Rectal smooth muscle tissue (tissue), 1 donor: ENCODE results near the gene TMPRSS6.

Source experiments
- H3K27ac ChIP-seq: one replicate; pipeline ENCODE4 v1.7.0; 2013; ENCODE audit warnings: low read depth, low read length, inconsistent platforms
- H3K27me3 ChIP-seq: one replicate; pipeline ENCODE4 v1.7.0; 2013; ENCODE audit warnings: low read length; ENCODE audit not compliant: control insufficient read depth, insufficient read depth
- H3K36me3 ChIP-seq: one replicate; pipeline ENCODE4 v1.7.0; 2013; ENCODE audit warnings: low read length; ENCODE audit not compliant: control insufficient read depth, insufficient read depth
- H3K4me1 ChIP-seq: one replicate; pipeline ENCODE4 v1.7.0; 2013; ENCODE audit warnings: low read length; ENCODE audit not compliant: control insufficient read depth, insufficient read depth
- H3K4me3 ChIP-seq: one replicate; pipeline ENCODE4 v1.7.0; 2013; ENCODE audit warnings: low read length
- H3K9ac ChIP-seq: one replicate; pipeline ENCODE4 v1.7.0; 2013; ENCODE audit warnings: low read length

The TMPRSS6 gene

DNA sequence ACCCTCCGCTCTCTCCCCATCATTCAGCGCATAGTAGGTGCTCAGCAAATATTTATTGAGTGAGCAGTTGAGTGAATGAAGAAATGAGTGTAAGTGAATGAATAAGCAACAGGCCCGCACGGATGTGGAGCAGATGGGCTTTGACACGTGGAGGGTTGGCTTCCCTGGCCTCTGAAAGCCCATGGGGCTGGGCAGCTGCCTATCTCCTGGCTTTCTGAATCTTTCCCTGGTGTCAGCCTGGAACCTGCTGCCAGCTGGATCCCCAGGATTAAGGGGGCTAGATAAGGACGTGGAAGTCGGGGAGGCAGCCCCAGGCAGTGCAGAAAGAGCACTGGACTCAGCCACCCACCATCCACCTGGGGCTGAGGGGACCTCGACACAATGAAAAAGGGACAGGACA lies 27.6 kb upstream of the TMPRSS6 start:
- no peaks in the 10 kb centered on the region for H3K4me1 ChIP-seq
- H3K27ac ChIP-seq: no peak overlapping the region

DNA sequence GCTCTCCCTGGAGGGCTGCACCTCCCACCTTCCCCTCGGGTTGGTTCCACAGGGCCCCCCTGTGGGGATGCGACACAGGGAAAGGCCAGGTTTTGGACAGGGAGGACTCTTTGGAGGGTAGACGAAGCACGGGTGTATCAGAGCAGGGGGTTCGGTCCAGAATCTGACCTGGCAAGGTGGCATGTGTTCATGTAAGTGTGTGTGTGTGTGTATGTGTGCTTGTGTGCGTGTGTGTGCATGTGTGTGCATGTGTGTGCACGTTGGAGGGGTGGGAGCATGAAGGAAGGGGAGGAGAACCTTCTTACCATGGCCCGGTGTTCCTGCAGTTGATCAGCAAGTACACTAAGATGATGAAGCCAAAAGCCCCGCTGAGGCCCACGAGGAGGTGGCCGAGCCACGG lies 25.5 kb upstream of the TMPRSS6 start:
- Histone ChIP-seq H3K4me1 (no peaks in the 10 kb centered on the region), H3K9ac (no peak overlapping the region), H3K36me3 (no peaks in the 10 kb centered on the region), H3K27ac (no peak overlapping the region), H3K4me3 (no peak overlapping the region), H3K27me3 (no peaks in the 10 kb centered on the region)

More for the DNA sequence above, 27.6 kb upstream of the TMPRSS6 start:
- no peak overlapping the region for H3K4me3 ChIP-seq
- no peaks in the 10 kb centered on the region for H3K27me3 ChIP-seq
- no peak overlapping the region for H3K9ac ChIP-seq
- no peaks in the 10 kb centered on the region for H3K36me3 ChIP-seq

DNA sequence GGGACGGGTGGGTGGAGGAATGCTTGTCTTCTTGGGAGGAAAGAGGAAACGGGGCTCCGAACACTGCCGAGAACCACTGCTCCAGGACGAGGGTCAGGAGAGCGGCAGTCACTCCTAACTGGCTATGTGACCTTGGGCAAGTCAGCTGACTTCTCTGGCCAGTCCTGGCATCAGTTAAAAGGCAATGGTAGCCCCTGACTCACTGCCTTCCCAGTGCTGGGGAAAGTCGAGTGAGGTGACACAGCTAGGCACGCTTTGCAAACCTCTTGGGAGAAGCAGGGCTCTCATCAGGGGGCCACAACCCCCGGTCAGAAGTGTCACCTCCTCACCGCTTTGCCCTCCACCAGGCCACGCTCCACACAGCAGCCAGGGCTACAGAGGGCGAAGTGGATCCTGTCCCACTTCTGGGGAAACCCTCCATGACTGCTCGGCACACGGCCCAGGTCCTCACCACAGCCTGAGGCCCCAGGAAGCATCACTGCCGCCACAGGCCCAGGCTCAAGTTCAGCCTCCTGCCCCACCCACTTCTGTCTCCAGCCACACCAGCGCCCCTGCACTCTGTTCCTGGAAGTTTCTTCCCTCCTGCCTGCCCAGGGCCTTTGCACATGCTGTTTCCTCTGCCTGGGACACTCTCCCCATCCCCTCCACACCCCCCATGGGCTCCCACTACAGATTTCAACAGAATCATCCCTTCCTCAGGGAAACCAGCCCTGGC lies 23.9 kb upstream of the TMPRSS6 start:
- Histone ChIP-seq H3K4me3 (no peak overlapping the region), H3K27me3 (no peaks in the 10 kb centered on the region), H3K4me1 (no peaks in the 10 kb centered on the region), H3K27ac (no peak overlapping the region), H3K36me3 (no peaks in the 10 kb centered on the region), H3K9ac (no peak overlapping the region)

DNA sequence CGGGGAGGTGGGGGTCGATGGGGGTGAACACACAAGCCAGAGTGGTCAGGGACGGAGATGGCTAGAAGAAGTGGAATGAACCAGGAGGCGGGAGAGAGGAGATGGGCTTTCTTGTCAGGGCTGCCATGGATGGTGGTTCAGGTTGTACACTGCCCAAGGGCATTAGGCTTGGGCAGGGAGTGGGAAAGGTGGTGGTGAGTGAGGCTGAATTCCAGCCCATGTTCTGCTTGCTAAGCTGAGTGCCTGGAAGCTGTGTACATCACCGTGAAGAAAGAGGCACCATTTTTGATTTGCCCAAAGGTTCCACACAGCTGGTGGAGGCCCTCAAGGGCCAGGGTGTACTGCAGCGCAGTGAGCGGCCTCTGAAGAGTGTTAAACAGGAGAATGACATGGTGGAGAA lies 23.3 kb upstream of the TMPRSS6 start:
- no peak overlapping the region for H3K27ac ChIP-seq
- no peaks in the 10 kb centered on the region for H3K27me3 ChIP-seq
- H3K9ac ChIP-seq: no peak overlapping the region
- H3K36me3 ChIP-seq: no peaks in the 10 kb centered on the region
- H3K4me1 ChIP-seq: no peaks in the 10 kb centered on the region
- no peak overlapping the region for H3K4me3 ChIP-seq

DNA sequence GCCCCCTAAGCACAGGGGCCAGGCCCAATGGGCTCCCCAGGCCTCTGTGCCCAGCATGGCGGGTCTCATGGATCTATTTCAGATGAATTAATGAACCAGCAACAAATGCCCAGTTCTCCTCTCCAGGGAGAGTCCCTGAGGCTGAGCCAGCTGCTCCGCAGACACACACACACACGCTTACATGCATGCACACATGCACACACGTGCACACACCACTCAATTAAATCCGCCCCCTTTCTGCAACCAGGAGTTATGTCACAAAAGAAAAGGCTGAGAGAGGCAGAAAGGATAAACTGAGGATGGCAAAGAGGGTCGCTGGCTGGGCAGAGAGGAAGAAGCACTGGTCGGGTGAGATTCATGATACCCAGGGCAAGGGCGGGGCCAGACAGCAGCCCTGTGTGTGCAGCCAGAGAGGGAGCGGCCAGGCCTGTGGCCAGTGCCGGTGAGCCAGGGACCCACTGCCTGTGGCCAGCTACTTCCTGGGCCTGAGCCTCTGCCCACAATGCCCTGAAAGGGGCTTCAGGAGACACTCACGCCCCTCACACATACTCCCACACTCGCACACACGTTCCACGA lies 20.4 kb upstream of the TMPRSS6 start:
- no peaks in the 10 kb centered on the region for H3K27me3 ChIP-seq
- no peak overlapping the region for H3K9ac ChIP-seq

DNA sequence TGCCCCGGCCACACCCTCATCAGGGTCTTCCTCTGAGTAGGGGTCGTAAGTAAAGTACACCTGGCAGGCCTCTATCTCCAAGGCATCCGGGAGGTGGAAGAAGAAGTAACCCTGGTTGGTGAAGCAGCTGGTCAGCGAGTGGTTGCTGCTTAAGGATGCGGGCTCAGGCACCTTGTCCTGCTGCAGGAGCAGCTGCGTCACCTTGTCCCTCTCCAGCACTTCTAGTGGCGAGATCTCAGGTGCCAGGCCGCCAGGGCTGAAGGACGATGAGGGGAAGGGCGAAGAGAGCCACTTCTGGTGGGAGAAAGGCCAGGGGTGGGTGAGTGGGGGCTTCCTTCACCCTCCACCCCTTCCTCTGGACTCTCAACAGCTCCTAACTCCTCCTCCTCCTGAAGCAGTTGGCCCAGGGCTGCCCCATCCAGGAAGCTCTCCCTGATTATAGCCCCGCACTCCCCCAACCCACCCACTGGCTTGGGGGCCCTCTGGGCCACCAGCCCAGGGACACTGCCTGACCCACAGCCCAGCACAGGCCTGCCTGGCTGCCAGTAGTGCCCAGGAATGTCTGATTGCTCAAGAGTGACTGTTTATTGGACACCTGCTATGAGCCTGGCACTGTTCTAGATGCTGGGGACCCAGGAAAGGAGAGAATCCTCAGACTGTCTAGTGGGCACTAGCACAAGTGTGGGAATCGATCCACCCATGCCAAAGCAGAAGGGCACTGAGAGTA lies 19.2 kb upstream of the TMPRSS6 start:
- no peaks in the 10 kb centered on the region for H3K27me3 ChIP-seq
- H3K36me3 ChIP-seq: no peaks in the 10 kb centered on the region
- no peak overlapping the region for H3K9ac ChIP-seq
- no peaks in the 10 kb centered on the region for H3K4me1 ChIP-seq
- no peak overlapping the region for H3K27ac ChIP-seq
- no peak overlapping the region for H3K4me3 ChIP-seq

More for the DNA sequence above, 20.4 kb upstream of the TMPRSS6 start:
- no peaks in the 10 kb centered on the region for H3K4me1 ChIP-seq
- H3K4me3 ChIP-seq: no peak overlapping the region
- H3K36me3 ChIP-seq: no peaks in the 10 kb centered on the region
- no peak overlapping the region for H3K27ac ChIP-seq

DNA sequence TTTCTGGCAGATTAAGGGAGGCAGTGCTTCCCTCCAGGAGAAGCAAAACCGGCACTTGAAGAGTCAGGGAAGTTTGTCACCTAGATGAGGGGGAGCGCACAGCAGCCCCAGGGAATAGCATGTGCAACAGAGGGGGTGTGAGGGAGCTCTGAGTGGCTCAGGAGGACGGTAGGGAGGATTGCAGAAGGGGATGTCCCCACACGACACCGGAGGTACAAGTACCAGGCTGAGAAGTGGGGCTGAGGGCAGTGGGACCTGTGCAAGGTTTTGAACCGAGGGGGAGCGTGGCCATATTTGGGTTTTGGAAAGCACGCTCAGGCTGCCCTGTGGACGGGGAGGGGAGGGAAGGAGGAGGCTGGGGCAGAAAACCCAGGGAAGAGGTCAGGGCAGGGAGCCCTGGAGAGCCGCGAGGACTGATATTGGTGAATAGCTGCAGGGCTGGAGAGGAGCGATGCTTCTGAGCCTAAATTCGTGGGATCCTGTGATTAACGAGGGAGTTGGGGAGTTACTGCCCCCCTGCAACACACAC lies 17.9 kb upstream of the TMPRSS6 start:
- Histone ChIP-seq H3K4me3 (no peak overlapping the region), H3K36me3 (no peaks in the 10 kb centered on the region), H3K4me1 (no peaks in the 10 kb centered on the region), H3K9ac (no peak overlapping the region), H3K27ac (no peak overlapping the region), H3K27me3 (no peaks in the 10 kb centered on the region)

DNA sequence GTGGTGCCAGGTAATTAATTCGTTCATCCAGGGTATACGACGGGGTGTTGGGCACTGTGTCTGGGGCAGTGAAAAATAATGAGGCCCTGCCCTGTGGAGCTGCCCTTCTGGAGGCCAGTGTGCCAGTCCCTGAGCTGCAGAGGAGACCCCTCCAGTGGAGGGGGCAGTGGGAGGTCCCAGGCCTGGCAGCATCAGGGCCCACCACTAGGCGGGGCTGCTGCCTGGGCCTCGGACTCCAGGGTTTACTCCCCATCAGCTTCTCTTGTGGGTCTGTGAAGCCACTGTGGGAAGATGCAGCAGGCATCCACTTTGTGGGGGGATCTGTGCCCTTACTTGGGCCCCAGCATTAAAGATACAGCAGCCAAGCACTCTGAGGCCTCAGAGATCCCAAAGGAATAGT lies 17.4 kb upstream of the TMPRSS6 start:
- no peaks in the 10 kb centered on the region for H3K36me3 ChIP-seq
- no peaks in the 10 kb centered on the region for H3K4me1 ChIP-seq
- H3K9ac ChIP-seq: no peak overlapping the region
- no peak overlapping the region for H3K27ac ChIP-seq
- H3K27me3 ChIP-seq: no peaks in the 10 kb centered on the region
- H3K4me3 ChIP-seq: no peak overlapping the region

DNA sequence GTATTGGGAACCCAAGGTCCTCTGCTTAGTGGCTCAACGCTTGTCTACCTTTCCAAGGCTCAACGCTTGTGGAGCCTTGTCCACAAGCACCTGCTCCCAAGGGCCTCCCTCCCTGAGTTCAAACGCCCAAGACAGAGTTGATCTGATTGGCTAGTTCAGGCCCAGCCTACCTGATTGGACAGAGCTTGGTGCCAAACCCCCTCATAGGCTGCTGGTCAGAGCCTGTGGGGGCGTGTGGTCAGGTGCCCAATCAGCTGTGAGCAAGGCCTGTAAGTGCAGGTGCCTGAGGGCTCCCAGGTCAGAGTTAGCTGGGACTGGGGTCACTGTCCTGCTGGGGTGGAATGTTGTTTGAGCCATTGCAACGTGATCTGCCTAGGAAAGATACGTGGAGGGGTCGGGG lies 16.9 kb upstream of the TMPRSS6 start:
- H3K9ac ChIP-seq: no peak overlapping the region
- H3K27me3 ChIP-seq: no peaks in the 10 kb centered on the region
- no peak overlapping the region for H3K27ac ChIP-seq
- no peak overlapping the region for H3K4me3 ChIP-seq
- H3K36me3 ChIP-seq: no peaks in the 10 kb centered on the region
- H3K4me1 ChIP-seq: no peaks in the 10 kb centered on the region

DNA sequence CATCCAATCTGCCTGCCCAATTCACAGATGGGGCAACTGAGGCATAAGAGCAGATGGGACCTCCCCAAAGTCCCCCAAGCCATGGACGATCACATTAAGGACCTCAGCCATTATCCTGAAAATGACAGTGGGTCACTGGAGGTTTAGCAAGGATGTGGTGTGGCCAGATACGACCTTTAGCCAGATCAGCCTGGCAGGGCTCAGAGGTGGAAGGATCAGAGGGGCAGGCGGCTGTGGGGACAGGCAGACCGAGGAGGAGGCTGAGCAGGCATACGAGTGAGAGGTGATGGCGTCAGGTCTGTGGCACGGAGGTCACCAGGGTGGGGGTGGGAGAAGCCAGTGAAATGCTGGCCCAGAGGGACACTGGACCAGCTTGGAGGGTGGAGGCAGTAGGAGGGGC lies 14.1 kb upstream of the TMPRSS6 start:
- Histone ChIP-seq H3K4me1 (no peaks in the 10 kb centered on the region), H3K27me3 (no peaks in the 10 kb centered on the region), H3K4me3 (no peak overlapping the region), H3K9ac (no peak overlapping the region), H3K27ac (no peak overlapping the region), H3K36me3 (no peaks in the 10 kb centered on the region)

DNA sequence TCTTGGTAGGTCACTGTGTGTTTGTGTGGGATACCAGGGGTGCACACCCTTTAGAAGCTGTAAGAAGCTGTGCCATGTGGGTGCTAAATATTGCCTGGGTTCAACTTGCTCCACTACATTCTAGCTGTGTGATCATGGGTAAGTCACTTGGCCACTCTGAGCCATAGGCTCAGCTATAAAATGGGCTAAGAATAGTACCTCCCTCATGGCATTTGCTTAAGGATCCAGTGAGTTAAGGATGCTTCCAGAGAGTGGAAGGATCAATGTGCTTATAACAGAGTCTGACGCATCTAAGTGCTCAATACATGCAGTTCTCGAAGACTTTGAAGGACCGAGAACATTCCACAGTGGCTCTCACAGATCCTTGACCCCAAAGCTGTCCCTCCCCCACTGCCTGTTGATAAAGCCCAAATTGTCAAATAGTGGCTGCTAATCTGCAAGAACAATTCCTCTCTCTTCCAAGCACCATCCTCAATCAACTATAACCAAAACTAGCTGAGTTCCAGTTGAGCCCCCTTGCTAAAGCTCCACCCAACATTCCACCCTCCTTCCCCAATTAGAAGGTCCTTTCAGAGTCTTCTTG lies 13.2 kb upstream of the TMPRSS6 start:
- H3K4me1 ChIP-seq: no peaks in the 10 kb centered on the region
- no peak overlapping the region for H3K9ac ChIP-seq
- no peak overlapping the region for H3K27ac ChIP-seq
- H3K27me3 ChIP-seq: no peaks in the 10 kb centered on the region
- H3K4me3 ChIP-seq: no peak overlapping the region
- no peaks in the 10 kb centered on the region for H3K36me3 ChIP-seq

DNA sequence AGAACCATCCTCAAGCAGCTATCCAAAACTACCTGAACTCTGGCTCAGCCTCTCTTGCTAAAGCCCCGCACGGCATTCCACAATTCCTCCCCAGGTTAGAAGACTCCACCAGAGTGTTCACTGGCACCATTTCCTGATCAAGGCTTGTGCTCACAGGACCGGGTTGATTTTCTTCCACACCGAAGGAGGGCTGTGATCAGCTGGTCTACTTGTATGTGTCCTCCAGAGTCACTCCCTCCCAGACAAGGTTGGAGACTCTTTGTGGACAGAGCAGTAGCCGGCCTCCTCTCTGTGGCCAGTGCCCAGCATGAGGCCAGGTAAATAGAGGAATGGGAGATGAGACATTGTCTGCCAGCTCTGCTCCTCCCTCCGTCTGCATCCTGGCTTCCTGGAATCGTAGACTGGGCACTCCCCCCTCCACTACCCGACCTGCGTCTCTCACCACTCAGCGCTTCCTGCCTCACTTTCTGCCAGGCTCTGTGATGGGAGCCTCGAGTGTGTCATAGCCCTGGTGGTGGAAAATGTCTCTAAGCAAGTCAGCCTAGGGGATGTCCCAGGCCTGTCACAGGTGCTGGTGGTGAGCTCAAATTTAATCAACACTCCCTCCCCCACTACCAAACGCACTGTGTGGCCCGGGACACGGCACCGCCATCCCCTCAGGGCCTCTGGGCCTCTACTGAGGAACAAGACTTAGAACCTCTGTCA lies 12.5 kb upstream of the TMPRSS6 start:
- Histone ChIP-seq H3K4me3 (no peak overlapping the region), H3K9ac (no peak overlapping the region), H3K27me3 (no peaks in the 10 kb centered on the region), H3K36me3 (no peaks in the 10 kb centered on the region), H3K4me1 (no peaks in the 10 kb centered on the region), H3K27ac (no peak overlapping the region)
